ENCODE data around the gene LRRC45. TPM values are rescaled to one million over a fixed set of nuclear protein-coding genes. Genes with fewer than 3 reads are reported as not detected.

LRRC45 gene
- total RNA-seq, 2 experiments from 2014 or later = 41.2 to 52.0 TPM

DNA sequence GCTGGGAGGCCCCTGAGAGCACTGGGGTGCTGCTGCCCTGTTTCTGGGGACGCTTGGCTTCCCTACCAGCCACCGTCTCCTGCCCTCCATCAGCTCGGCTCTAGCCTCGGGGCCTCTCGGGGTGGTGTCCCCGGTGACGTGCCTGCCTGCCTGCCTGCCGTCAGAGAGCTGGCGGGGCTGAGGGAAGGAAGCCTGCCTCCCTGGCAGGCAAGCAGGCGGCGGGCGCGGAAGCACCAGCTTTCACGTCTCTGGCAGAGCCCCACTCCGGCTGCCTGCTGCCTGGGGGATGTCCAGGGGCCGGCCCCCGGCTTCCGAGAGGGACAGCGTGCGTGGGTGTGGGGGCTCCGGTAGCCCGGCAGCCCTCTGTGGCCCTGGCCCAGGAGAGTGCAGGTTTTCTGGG, 9.8 kb upstream of the LRRC45 start:
- H3K79me2 ChIP-seq (ENCODE audit: insufficient read depth, low read depth, low read length) = no peaks in the 10 kb centered on the region
- TF ChIP-seq, protein P1, sequence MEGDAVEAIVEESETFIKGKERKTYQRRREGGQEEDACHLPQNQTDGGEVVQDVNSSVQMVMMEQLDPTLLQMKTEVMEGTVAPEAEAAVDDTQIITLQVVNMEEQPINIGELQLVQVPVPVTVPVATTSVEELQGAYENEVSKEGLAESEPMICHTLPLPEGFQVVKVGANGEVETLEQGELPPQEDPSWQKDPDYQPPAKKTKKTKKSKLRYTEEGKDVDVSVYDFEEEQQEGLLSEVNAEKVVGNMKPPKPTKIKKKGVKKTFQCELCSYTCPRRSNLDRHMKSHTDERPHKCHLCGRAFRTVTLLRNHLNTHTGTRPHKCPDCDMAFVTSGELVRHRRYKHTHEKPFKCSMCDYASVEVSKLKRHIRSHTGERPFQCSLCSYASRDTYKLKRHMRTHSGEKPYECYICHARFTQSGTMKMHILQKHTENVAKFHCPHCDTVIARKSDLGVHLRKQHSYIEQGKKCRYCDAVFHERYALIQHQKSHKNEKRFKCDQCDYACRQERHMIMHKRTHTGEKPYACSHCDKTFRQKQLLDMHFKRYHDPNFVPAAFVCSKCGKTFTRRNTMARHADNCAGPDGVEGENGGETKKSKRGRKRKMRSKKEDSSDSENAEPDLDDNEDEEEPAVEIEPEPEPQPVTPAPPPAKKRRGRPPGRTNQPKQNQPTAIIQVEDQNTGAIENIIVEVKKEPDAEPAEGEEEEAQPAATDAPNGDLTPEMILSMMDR (conservative IDR thresholded peaks at IDR 0.05; ENCODE audit: low read length) = no peak
- ChIA-PET CTCF (ENCODE audit: unreplicated experiment) (no interaction called here), POLR2A (interaction anchor here (0.8 kb wide), 1 partner anchor 69 kb away, joined by 3 read pairs; no protein-coding TSS in a partner anchor)
- no TSS peak for BruUV-seq (replicated peaks)
- no peak overlapping the region for H3K4me3 ChIP-seq (ENCODE audit: low read depth, low read length, poor library complexity, severe bottlenecking)
- H3K36me3 ChIP-seq (ENCODE audit: insufficient read depth, low read length) = peaks cover 4% of the 10 kb centered on the region; the same call in 1 of the 2 replicates
- no peak overlapping the region for H3K27ac ChIP-seq (ENCODE audit: low read depth, low read length, poor library complexity, severe bottlenecking)
- no peaks in the 10 kb centered on the region for H3K4me1 ChIP-seq (ENCODE audit: insufficient read depth, low read length, poor library complexity, severe bottlenecking)
- H3K4me2 ChIP-seq (ENCODE audit: low read length) = no peak overlapping the region
- no peaks in the 10 kb centered on the region for H4K20me1 ChIP-seq (ENCODE audit: insufficient read depth, low read length)
- H3K9me3 ChIP-seq (ENCODE audit: low read length) = no peaks in the 10 kb centered on the region
- DNase-seq (ENCODE audit: low spot score) = no peak
- no peak overlapping the region for H2AFZ ChIP-seq (ENCODE audit: low read length)
- intact Hi-C loops (cut with micrococcal nuclease; ENCODE audit: unreplicated experiment) = no loop called here
- H3K9me2 ChIP-seq (ENCODE audit: insufficient read depth, low read length) = no peaks in the 10 kb centered on the region

DNA sequence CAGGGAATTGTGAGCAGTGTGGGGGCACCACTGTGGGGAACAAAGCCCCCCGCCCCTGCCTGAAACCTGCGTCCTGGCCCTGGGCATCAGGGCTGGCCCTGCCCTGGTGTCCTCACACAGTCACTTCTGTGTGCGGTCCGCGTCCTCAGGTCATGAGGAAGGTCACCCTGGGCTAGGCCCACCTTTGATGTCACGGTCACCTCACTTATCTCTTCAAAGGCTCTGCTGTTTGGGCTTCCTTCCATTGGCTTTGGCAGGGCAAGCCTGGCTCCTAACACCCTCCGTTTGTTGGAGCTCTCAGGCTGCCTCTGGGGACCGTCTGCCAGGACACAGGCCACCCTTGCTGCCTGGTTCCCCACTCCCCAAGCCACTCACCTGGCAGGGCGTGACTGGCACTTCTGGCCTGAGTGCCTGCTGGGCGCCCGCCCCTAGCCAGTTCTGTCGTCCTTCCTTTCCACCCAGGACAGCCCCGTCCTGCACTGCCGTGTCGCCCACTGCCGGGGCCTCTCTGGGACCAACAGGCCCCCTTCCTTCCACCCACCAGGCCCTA, 9.3 kb upstream of the LRRC45 start:
- H3K4me1 ChIP-seq (ENCODE audit: insufficient read depth, low read length, poor library complexity, severe bottlenecking) = no peaks in the 10 kb centered on the region
- H4K20me1 ChIP-seq (ENCODE audit: insufficient read depth, low read length) = no peaks in the 10 kb centered on the region
- intact Hi-C loops (cut with micrococcal nuclease; ENCODE audit: unreplicated experiment) = no loop called here
- H2AFZ ChIP-seq (ENCODE audit: low read length) = no peak overlapping the region
- CTCF ChIA-PET (ENCODE audit: unreplicated experiment) = no interaction called here
- H3K9me2 ChIP-seq (ENCODE audit: insufficient read depth, low read length) = no peaks in the 10 kb centered on the region
- no peak overlapping the region for H3K27ac ChIP-seq (ENCODE audit: low read depth, low read length, poor library complexity, severe bottlenecking)
- DNase-seq (ENCODE audit: low spot score) = no peak
- TF ChIP-seq EZH2phosphoT487 (IDR thresholded peaks at IDR 0.05; ENCODE audit: borderline replicate concordance, low read depth, low read length) = no peak
- TF ChIP-seq, protein P1 (conservative IDR thresholded peaks at IDR 0.05; ENCODE audit: low read length) = no peak
- no TSS peak for BruUV-seq (replicated peaks)
- H3K4me2 ChIP-seq (ENCODE audit: low read length) = no peak overlapping the region
- H3K79me2 ChIP-seq (ENCODE audit: insufficient read depth, low read depth, low read length) = no peaks in the 10 kb centered on the region
- H3K36me3 ChIP-seq (ENCODE audit: insufficient read depth, low read length) = peaks cover 9% of the 10 kb centered on the region; the same call in 1 of the 2 replicates
- POLR2A ChIA-PET = interaction anchor here (0.8 kb wide), 1 partner anchor 70 kb away, joined by 3 read pairs; no protein-coding TSS in a partner anchor
- no peaks in the 10 kb centered on the region for H3K9me3 ChIP-seq (ENCODE audit: low read length)
- no peak overlapping the region for H3K4me3 ChIP-seq (ENCODE audit: low read depth, low read length, poor library complexity, severe bottlenecking)

DNA sequence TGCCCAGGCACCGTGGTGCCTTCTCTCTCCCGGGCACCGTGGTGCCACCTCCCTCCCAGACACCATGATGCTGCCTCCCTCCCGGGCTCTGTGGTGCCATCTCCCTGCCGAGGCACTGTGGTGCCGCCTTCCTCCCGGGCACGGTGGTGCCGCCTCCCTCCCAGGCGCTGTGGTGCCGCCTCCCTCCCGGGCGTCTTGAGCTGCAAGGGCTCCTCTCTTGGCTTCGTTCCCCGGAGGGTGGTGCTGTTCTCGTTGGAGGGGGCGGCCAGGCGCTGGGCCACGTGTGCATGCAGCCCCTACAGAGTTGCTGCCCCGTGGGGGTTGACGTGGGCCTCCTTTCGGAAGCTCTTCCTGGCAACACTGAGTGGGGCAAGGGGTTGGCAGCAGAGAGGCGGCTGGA, 8.7 kb upstream of the LRRC45 start:
- no peak overlapping the region for H3K4me3 ChIP-seq (ENCODE audit: low read depth, low read length, poor library complexity, severe bottlenecking)
- no peak overlapping the region for H3K27ac ChIP-seq (ENCODE audit: low read depth, low read length, poor library complexity, severe bottlenecking)
- no TSS peak for BruUV-seq (replicated peaks)
- no peaks in the 10 kb centered on the region for H3K79me2 ChIP-seq (ENCODE audit: insufficient read depth, low read depth, low read length)
- DNase-seq (ENCODE audit: low spot score) = no peak
- no peak overlapping the region for H3K4me2 ChIP-seq (ENCODE audit: low read length)
- peaks cover 11% of the 10 kb centered on the region; the same call in 1 of the 2 replicates for H3K36me3 ChIP-seq (ENCODE audit: insufficient read depth, low read length)
- POLR2A ChIA-PET = no interaction called here
- H4K20me1 ChIP-seq (ENCODE audit: insufficient read depth, low read length) = no peaks in the 10 kb centered on the region
- H3K9me2 ChIP-seq (ENCODE audit: insufficient read depth, low read length) = no peaks in the 10 kb centered on the region
- TF ChIP-seq, protein P1 (conservative IDR thresholded peaks at IDR 0.05; ENCODE audit: low read length) = no peak
- TF ChIP-seq EZH2phosphoT487 (IDR thresholded peaks at IDR 0.05; ENCODE audit: borderline replicate concordance, low read depth, low read length) = no peak
- H3K9me3 ChIP-seq (ENCODE audit: low read length) = no peaks in the 10 kb centered on the region
- CTCF ChIA-PET (ENCODE audit: unreplicated experiment) = no interaction called here
- no peak overlapping the region for H2AFZ ChIP-seq (ENCODE audit: low read length)
- H3K4me1 ChIP-seq (ENCODE audit: insufficient read depth, low read length, poor library complexity, severe bottlenecking) = no peaks in the 10 kb centered on the region
- intact Hi-C loops (cut with micrococcal nuclease; ENCODE audit: unreplicated experiment) = no loop called here
